Heart right ventricle (tissue), 16 donors: Measurements from ENCODE around the gene RCN2. TPM values are rescaled to one million over a fixed set of nuclear protein-coding genes. Genes with fewer than 3 reads are reported as not detected.
"Not testable (repeated sequence)": the region's sequence is repeated elsewhere in the genome, so short reads cannot be mapped to it uniquely, and the experiment has no call there.

Source experiments
- ATAC-seq, 8 donors: fragments of 200-7000 bp; cut with Tn5 transposase; one replicate each; pipeline ENCODE4 v1.9.1; 2020; ENCODE audit warnings: mild to moderate bottlenecking in 8 of 8, moderate library complexity in 8 of 8, moderate number of reproducible peaks in 1 of 8
- DNase-seq, 2 donors: peaks; one replicate each; pipeline ENCODE4 v3.0.0-alpha.2; 2020
- H3K27ac ChIP-seq, 10 donors: fragments of 200-600 bp; sonication (generic) in 2 of 10; one replicate each; pipeline versions ENCODE4 v1.5.0 to v1.8.0; 2020 to 2022; ENCODE audit warnings: mild to moderate bottlenecking in 3 of 10
- H3K27me3 ChIP-seq, 7 donors: fragments of 200-600 bp; one replicate each; pipeline ENCODE4 v1.8.0; 2021 to 2022; ENCODE audit warnings: mild to moderate bottlenecking in 2 of 7
- H3K36me3 ChIP-seq, 9 donors: fragments of 200-600 bp; sonication (generic) in 1 of 9; one replicate each; pipeline versions ENCODE4 v1.5.0 to v1.8.0; 2020 to 2022; ENCODE audit warnings: mild to moderate bottlenecking in 2 of 9
- H3K4me1 ChIP-seq, 9 donors: fragments of 200-600 bp; sonication (generic) in 1 of 9; one replicate each; pipeline versions ENCODE4 v1.5.0 to v1.8.0; 2020 to 2022; ENCODE audit warnings: mild to moderate bottlenecking in 4 of 9
- H3K4me3 ChIP-seq, 10 donors: fragments of 200-600 bp; sonication (generic) in 2 of 10; one replicate each; pipeline versions ENCODE4 v1.5.0 to v1.8.0; 2020 to 2022; ENCODE audit warnings: mild to moderate bottlenecking in 7 of 10, moderate library complexity in 2 of 10
- H3K9me3 ChIP-seq, 11 donors: fragments of 200-600 bp in 10 of 11; sonication (generic) in 2 of 11; one replicate each; pipeline versions ENCODE4 v1.5.0 to v1.8.0; 2013 to 2022; ENCODE audit warnings: mild to moderate bottlenecking in 2 of 11, control low read depth in 1 of 11, moderate library complexity in 1 of 11
- WGBS, 2 donors: extraction: QIAGEN DNeasy Blood & Tissue Kit; methylation state at CpG; one replicate each; pipeline ENCODE4 v1.1.7; 2013; ENCODE audit warnings: inconsistent platforms in 1 of 2; 5-methylcytosine and 5-hydroxymethylcytosine counted together
- intact Hi-C, 10 donors: fragments of 100-400 bp; cut with DNase I; formaldehyde crosslinking; loops; one replicate each; pipeline versions ENCODE4 v1.11.1 to v1.14.2; 2022
- long read RNA-seq, 3 donors: library from polyadenylated mRNA; unstranded; transcript quantifications; one replicate each; pipeline ENCODE4 v2.0.0, GENCODE V29; 2020 to 2021
- polyA plus RNA-seq, 2 donors: library from polyadenylated mRNA; stranded (reverse); fragments of 200-250 nt; gene quantifications; one replicate each; pipeline ENCODE4 v1.2.3, GENCODE V29; 2013
- total RNA-seq, 10 donors: library from RNA; stranded (reverse); fragmentation: NEBNext Ultra II Directional in 3 of 10; extraction: Animal tissue kit (Norgen Biotek cat#: 25700) in 3 of 10; gene quantifications; one replicate each; pipeline versions ENCODE4 v1.2.1 to v1.2.4, GENCODE V29; 2021 to 2023
- TF ChIP-seq, protein P1 (sequence below), 9 donors: fragments of 200-600 bp; sonication (generic) in 2 of 9; IDR thresholded peaks; one replicate each; pipeline versions ENCODE4 v1.5.0 to v1.8.0; 2021 to 2022; ENCODE audit warnings: antibody characterized with exemption in 9 of 9, mild to moderate bottlenecking in 5 of 9, moderate library complexity in 1 of 9
- donor health status: Arrhythmogenic right ventricular cardiomyopathy.
- donor health status: ischemic (EF 13 %, LVEDD 7.1; RV severe dilation, severe dysfunction).
- donor health status: healthy with polysubstance abuse.
- donor health status: DM: no; HTN: yes; CAD: no.
- donor health status: DM: no; HTN: no; CAD: no.
- donor health status: ischemic (EF 25% LVEDD 6.9; RV normal size, moderate dysfunction).
- donor health status: ischemic (EF 25% LVEDD 5.7; RV mildly dilated, moderate dysfunction).
- donor health status: healthy.
- donor health status: DM: yes; HTN: yes; CAD: no.
- donor health status: Ischemic cardiomyopathy.
- donor health status: ischemic (EF 35%, LVEDD 5.7; RV mildly dilated, moderate dysfunction).
- donor health status: nonischemic (EF 11% LVEDD 7.7; RV severe dilation, severe dysfunction).
- donor health status: DM: yes; HTN: yes; CAD: no.
- donor health status: PGD.
- donor health status: ischemic (EF 29% LVEDD 5.4; RV normal size, mild dysfunction).
- donor health status: nonischemic (EF 23%, LVEDD 6.1; RV moderate dilation, normal function).

RCN2 gene, protein sequence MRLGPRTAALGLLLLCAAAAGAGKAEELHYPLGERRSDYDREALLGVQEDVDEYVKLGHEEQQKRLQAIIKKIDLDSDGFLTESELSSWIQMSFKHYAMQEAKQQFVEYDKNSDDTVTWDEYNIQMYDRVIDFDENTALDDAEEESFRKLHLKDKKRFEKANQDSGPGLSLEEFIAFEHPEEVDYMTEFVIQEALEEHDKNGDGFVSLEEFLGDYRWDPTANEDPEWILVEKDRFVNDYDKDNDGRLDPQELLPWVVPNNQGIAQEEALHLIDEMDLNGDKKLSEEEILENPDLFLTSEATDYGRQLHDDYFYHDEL
- total RNA-seq (10 to 100 TPM; 23.3 to 29.9 (median 27.5) TPM), polyA plus RNA-seq (10 to 100 TPM; 14.7 to 31.3 TPM)
- long read RNA-seq, donor 1, full-length matches to known transcripts: 61 of 65 reads
- long read RNA-seq, donor 1, partial matches to known transcripts: 1 of 65 reads
- long read RNA-seq, donor 1, other reads (novel, unspliced or antisense): 3 of 65 reads
- long read RNA-seq, donor 2, full-length matches to known transcripts: 82 of 83 reads
- long read RNA-seq, donor 2, partial matches to known transcripts: 0 of 83 reads
- long read RNA-seq, donor 2, other reads (novel, unspliced or antisense): 1 of 83 reads
- long read RNA-seq, donor 3, full-length matches to known transcripts: 147 of 152 reads
- long read RNA-seq, donor 3, partial matches to known transcripts: 1 of 152 reads
- long read RNA-seq, donor 3, other reads (novel, unspliced or antisense): 4 of 152 reads

DNA sequence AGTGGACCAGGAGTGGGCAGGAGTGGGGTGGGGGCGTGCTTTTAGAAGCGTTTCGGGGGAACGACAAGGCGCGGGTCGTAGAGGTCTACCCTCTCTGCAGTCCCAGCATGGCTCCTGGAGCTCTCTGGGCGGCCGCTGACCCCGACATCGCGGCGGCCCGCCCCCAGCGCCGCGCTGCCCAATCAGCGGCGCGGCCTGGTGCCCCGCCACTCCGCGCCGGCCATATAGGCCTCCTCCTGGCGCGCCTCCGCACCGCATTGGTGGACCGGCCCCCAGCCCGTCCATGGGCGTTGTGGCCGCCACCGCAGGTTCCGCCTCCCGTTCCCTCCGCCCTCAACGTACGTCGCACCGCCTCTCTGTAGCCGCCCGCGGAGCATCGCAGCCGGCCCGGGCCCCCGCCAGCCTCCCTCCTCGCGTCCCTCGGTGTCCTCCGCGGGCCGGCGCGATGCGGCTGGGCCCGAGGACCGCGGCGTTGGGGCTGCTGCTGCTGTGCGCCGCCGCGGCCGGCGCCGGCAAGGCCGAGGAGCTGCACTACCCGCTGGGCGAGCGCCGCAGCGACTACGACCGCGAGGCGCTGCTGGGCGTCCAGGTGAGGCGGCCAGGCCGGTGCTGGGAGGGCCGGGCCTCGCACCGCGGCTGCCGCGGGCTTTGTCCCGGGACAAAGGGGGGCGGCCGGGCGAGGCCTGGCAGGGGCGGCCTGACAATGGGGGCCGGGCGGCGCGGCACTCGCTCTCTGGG lies at the start of gene RCN2:
TSS of gene RCN2 (plus strand) at position 353 of the 738 bp plus-strand sequence. CDS start at position 446, 93 bp downstream.
- Histone ChIP-seq H3K27me3 (no peaks in the 10 kb centered on the region), H3K27ac (peak within 1 kb of the TSS; percentile 24 to 88 (median 81)), H3K4me1 (peaks cover 0 to 23% (median 17%) of the 10 kb centered on the region in 9 donors), H3K4me3 (peak within 1 kb of the TSS; percentile 58 to 87 (median 74)), H3K36me3 (peaks cover 0 to 41% (median 10%) of the 10 kb centered on the region in 9 donors), H3K9me3 (no peaks in the 10 kb centered on the region)
- intact Hi-C loops: loop anchor here in 2 of 10 donors (1.0 to 2.0 kb wide), 2 partner anchors 26 to 27 kb away; partner anchors contain the start of gene SCAPER (in 2 of the 2)
- ATAC-seq: peak; percentile 100
- TF ChIP-seq, protein P1, sequence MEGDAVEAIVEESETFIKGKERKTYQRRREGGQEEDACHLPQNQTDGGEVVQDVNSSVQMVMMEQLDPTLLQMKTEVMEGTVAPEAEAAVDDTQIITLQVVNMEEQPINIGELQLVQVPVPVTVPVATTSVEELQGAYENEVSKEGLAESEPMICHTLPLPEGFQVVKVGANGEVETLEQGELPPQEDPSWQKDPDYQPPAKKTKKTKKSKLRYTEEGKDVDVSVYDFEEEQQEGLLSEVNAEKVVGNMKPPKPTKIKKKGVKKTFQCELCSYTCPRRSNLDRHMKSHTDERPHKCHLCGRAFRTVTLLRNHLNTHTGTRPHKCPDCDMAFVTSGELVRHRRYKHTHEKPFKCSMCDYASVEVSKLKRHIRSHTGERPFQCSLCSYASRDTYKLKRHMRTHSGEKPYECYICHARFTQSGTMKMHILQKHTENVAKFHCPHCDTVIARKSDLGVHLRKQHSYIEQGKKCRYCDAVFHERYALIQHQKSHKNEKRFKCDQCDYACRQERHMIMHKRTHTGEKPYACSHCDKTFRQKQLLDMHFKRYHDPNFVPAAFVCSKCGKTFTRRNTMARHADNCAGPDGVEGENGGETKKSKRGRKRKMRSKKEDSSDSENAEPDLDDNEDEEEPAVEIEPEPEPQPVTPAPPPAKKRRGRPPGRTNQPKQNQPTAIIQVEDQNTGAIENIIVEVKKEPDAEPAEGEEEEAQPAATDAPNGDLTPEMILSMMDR (IDR thresholded peaks at IDR 0.05): peak in 3 of 9 donors; percentile 5 to 17 (median 11)
- WGBS, 2 donors: 0% methylated on average over 94 to 96 of the region's 96 CpGs
- DNase-seq: peak; percentile 95 to 97

DNA sequence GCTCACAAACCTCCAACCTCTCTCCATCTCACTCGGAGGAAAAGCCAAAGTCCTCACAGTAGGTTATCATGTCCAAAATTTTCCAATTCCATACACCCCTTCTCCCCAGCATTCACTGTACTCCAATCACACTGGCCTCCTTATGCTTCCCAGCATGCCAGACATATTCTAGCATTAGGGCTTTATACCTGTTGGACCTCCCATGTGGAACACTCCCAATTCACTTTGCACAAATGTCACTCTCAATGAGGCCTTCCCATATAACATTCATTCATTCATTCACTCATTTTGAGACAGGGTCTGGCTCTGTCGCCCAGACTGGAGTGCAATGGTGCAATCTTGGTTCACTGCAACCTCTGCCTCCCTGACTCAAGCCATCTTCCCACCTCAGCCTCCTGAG lies 46.3 kb upstream of the RCN2 start:
- Histone ChIP-seq H3K4me1 (no peaks in the 10 kb centered on the region), H3K9me3 (peaks cover 0 to 4% (median 0%) of the 10 kb centered on the region in 11 donors), H3K36me3 (peaks cover 0 to 35% (median 5%) of the 10 kb centered on the region in 9 donors), H3K4me3 (no peak overlapping the region), H3K27me3 (no peaks in the 10 kb centered on the region), H3K27ac (no peak overlapping the region)
- intact Hi-C loops: no loop called here
- no peak for ATAC-seq
- no peak for DNase-seq
- TF ChIP-seq, protein P1 (IDR thresholded peaks at IDR 0.05): no peak
- WGBS, 2 donors: 96% methylated on average over 2 of the region's 2 CpGs

DNA sequence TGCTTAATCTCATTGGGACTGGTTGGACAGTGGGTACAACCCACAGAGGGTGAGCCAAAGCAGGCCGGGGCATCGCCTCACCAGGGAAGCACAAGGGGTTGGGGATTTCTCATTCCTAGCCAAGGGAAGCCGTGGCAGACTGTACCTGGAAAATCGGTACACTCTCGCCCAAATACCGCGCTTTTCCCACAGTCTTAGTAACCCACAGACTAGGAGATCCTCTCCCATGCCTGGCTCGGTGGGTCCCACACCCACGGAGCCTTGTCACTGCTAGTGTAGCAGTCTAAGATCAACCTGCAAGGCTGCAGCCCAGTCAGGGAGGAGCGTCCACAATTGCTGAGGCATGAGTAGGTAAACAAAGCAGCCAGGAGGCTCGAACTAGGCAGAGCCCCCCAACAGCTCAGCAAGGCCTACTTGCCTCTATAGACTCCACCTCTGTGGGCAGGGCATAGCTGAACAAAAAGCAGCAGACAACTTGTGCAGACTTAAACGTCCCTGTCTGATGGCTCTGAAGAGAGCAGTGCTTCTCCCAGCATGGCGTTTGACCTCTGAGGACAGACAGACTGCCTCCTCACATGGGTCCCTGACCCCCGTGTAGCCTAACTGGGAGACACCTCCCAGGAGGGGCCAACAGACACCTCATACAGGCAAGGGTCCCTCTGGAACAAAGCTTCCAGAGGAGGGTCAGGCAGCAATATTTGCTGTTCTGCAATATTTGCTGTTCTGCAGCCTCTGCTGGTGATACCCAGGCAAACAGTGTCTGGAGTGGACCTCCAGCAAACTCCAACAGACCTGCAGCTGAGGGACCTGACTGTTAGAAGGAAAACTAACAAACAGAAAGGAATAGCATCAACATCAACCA lies 44.0 kb upstream of the RCN2 start:
- Histone ChIP-seq H3K36me3 (peaks cover 0 to 12% (median 5%) of the 10 kb centered on the region in 9 donors), H3K9me3 (peaks cover 0 to 15% (median 0%) of the 10 kb centered on the region in 11 donors)
- 91% methylated on average over 14 of the region's 14 CpGs for WGBS, 2 donors
- ATAC-seq, H3K4me3 ChIP-seq, intact Hi-C loops, H3K4me1 ChIP-seq, H3K27me3 ChIP-seq, DNase-seq, H3K27ac ChIP-seq: not testable (repeated sequence)

DNA sequence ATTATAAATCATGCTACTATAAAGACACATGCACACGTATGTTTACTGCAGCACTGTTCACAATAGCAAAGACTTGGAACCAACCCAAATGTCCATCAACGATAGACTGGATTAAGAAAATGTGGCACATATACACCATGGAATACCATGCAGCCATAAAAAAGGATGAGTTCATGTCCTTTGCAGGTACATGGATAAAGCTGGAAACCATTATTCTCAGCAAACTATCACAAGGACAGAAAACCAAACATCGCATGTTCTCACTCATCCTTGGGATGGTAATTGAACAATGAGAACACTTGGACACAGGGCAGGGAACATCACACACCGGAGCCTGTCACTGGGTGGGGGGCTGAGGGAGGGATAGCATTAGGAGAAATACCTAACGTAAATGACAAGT lies 38.7 kb upstream of the RCN2 start:
- H3K4me3 ChIP-seq, intact Hi-C loops, H3K27me3 ChIP-seq, ATAC-seq, H3K27ac ChIP-seq, DNase-seq, H3K4me1 ChIP-seq: not testable (repeated sequence)
- H3K36me3 ChIP-seq: peaks cover 0 to 14% (median 0%) of the 10 kb centered on the region in 9 donors
- 91 to 99% methylated on average over 4 to 5 of the region's 5 CpGs for WGBS, 2 donors
- H3K9me3 ChIP-seq: peaks cover 0 to 27% (median 0%) of the 10 kb centered on the region in 11 donors
